Panc1 (cell line): ENCODE measurements around the gene LMAN2L. TPM values are rescaled to one million over a fixed set of nuclear protein-coding genes. Genes with fewer than 3 reads are reported as not detected.

Experiments
- ATAC-seq: fragments of 200-7000 bp; cut with Tn5 transposase; 2 replicates; pipeline ENCODE4 v1.9.1; 2020; ENCODE audit warnings: mild to moderate bottlenecking, moderate library complexity
- BruUV-seq: library from RNA; stranded (reverse); fragments of 400-500 nt; replicated peaks from 2 replicates; lab custom pipeline; 2021; lab: Mats Ljungman, UMichigan
- CTCF ChIA-PET: fragments of 300-600 bp; sonication (Branson Sonifier 250); formaldehyde crosslinking; loops from one replicate; lab custom pipeline; 2022; ENCODE audit warnings: antibody characterized with exemption; lab: Charles Lee
- POLR2A ChIA-PET: fragments of 300-600 bp; sonication (Branson Sonifier 250); formaldehyde crosslinking; loops from one replicate; lab custom pipeline; 2022; ENCODE audit warnings: antibody characterized with exemption; lab: Charles Lee
- DNase-seq: peaks from one replicate; pipeline ENCODE4 v3.0.0-alpha.2; 2010; ENCODE audit warnings: low read depth, low spot score
- H3K27ac ChIP-seq: 2 replicates; pipeline ENCODE4 v1.5.1; 2011; ENCODE audit warnings: mild to moderate bottlenecking, low read length, inconsistent platforms
- H3K27me3 ChIP-seq: fragments of 200-500 bp; sonication (Bioruptor generic); 2 replicates; pipeline ENCODE4 v1.6.0; 2014; ENCODE audit warnings: low read length, inconsistent platforms; ENCODE audit not compliant: control insufficient read depth, insufficient read depth
- H3K36me3 ChIP-seq: fragments of 200-500 bp; sonication (Bioruptor generic); 2 replicates; pipeline ENCODE4 v1.5.1; 2014; ENCODE audit warnings: inconsistent platforms, mild to moderate bottlenecking, low read length, moderate library complexity; ENCODE audit not compliant: control insufficient read depth, insufficient read depth
- H3K4me1 ChIP-seq: 2 replicates; pipeline ENCODE4 v1.5.1; 2011; ENCODE audit warnings: inconsistent platforms, mild to moderate bottlenecking, low read length, moderate library complexity; ENCODE audit not compliant: control insufficient read depth, insufficient read depth
- H3K4me3 ChIP-seq, 2 experiments: 2 replicates each; pipeline ENCODE4 v1.5.1; 2011 to 2012; ENCODE audit warnings: low read depth in 2 of 2, low read length in 2 of 2, mild to moderate bottlenecking in 2 of 2, inconsistent platforms in 1 of 2, moderate library complexity in 1 of 2
- H3K9me3 ChIP-seq: fragments of 200-500 bp; sonication (Bioruptor generic); 2 replicates; pipeline ENCODE4 v1.5.1; 2014; ENCODE audit warnings: low read depth, mild to moderate bottlenecking, inconsistent platforms, low read length, moderate library complexity; ENCODE audit not compliant: control insufficient read depth, insufficient read depth
- POLR2AphosphoS5 ChIP-seq: IDR thresholded peaks from 2 replicates; pipeline ENCODE4 v1.6.1; 2012; ENCODE audit warnings: mild to moderate bottlenecking, low read depth, low read length, moderate library complexity
- SIN3A ChIP-seq: IDR thresholded peaks from 2 replicates; pipeline ENCODE4 v1.6.1; 2012; ENCODE audit warnings: low read depth, mild to moderate bottlenecking, low read length, moderate library complexity, borderline replicate concordance; ENCODE audit not compliant: insufficient read depth
- TCF7L2 ChIP-seq: IDR thresholded peaks from 2 replicates; pipeline ENCODE4 v1.6.1; 2011; ENCODE audit warnings: mild to moderate bottlenecking, low read depth, low read length, inconsistent platforms
- in situ Hi-C: cut with HindIII; loops from 2 replicates; pipeline ENCODE4 v1.10.0; 2016; ENCODE audit warnings: low sequenced_read_pairs, low pct_unique_long_range_greater_than_20kb
- intact Hi-C: fragments of 100-400 bp; cut with micrococcal nuclease; formaldehyde crosslinking; loops from one replicate; pipeline ENCODE4 v1.10.0; 2022; ENCODE audit not compliant: unreplicated experiment
- total RNA-seq: library from RNA; stranded (reverse); gene quantifications from one replicate; pipeline ENCODE4 v1.2.1, GENCODE V29; 2021; ENCODE audit not compliant: unreplicated experiment
- TF ChIP-seq, protein P1 (sequence below): fragments of 450-650 bp; IDR thresholded peaks from 2 replicates; pipeline ENCODE4 v1.5.1; 2017; ENCODE audit warnings: mild to moderate bottlenecking
- TF ChIP-seq, protein P2 (sequence below), 2 experiments: IDR thresholded peaks; 2 replicates each; pipeline ENCODE4 v1.6.1; 2011 to 2012; ENCODE audit warnings: low read depth in 2 of 2, control low read depth in 1 of 2, low read length in 1 of 2, mild to moderate bottlenecking in 1 of 2, moderate library complexity in 1 of 2; ENCODE audit not compliant: insufficient read depth in 1 of 2

The LMAN2L gene
- total RNA-seq, 1 experiment from 2014 or later = 31.5 TPM

DNA sequence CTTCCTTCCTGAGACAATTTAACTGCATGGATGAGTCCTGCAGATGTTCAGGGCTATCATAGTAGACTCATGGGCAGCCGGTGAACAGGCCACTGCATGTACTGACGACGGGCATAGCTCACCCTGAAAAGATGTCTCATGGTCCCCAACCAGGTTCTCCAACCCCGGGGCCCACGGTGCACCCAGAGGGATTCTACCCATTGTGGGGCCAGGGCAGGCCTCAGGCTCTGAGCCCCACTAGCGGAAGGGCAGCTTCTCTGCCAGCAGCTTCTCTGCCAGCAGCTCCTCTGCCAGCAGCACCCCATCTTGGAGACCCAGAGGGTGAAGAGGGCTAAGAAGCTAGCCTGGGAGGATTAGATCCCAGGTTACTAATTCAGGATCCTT lies 17.6 kb upstream of the LMAN2L start:
- no peaks in the 10 kb centered on the region for H3K36me3 ChIP-seq
- no peak for DNase-seq
- POLR2A ChIA-PET = interaction anchor here (0.5 kb wide), 1 partner anchor 46 kb away, joined by 6 read pairs; no protein-coding TSS in a partner anchor
- no peak overlapping the region for H3K27ac ChIP-seq
- CTCF ChIA-PET = interaction anchor here (0.6 kb wide), 1 partner anchor 203 kb away, joined by 3 read pairs; no protein-coding TSS in a partner anchor
- no peak for ATAC-seq
- H3K27me3 ChIP-seq = no peaks in the 10 kb centered on the region
- in situ Hi-C loops = no loop called here
- no peak overlapping the region for H3K4me3 ChIP-seq
- H3K4me1 ChIP-seq = peaks cover 10% of the 10 kb centered on the region
- TF ChIP-seq POLR2AphosphoS5 (no peak), TCF7L2 (no peak), SIN3A (no peak)
- TF ChIP-seq, protein P1, sequence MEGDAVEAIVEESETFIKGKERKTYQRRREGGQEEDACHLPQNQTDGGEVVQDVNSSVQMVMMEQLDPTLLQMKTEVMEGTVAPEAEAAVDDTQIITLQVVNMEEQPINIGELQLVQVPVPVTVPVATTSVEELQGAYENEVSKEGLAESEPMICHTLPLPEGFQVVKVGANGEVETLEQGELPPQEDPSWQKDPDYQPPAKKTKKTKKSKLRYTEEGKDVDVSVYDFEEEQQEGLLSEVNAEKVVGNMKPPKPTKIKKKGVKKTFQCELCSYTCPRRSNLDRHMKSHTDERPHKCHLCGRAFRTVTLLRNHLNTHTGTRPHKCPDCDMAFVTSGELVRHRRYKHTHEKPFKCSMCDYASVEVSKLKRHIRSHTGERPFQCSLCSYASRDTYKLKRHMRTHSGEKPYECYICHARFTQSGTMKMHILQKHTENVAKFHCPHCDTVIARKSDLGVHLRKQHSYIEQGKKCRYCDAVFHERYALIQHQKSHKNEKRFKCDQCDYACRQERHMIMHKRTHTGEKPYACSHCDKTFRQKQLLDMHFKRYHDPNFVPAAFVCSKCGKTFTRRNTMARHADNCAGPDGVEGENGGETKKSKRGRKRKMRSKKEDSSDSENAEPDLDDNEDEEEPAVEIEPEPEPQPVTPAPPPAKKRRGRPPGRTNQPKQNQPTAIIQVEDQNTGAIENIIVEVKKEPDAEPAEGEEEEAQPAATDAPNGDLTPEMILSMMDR = no peak
- TF ChIP-seq, protein P2, sequence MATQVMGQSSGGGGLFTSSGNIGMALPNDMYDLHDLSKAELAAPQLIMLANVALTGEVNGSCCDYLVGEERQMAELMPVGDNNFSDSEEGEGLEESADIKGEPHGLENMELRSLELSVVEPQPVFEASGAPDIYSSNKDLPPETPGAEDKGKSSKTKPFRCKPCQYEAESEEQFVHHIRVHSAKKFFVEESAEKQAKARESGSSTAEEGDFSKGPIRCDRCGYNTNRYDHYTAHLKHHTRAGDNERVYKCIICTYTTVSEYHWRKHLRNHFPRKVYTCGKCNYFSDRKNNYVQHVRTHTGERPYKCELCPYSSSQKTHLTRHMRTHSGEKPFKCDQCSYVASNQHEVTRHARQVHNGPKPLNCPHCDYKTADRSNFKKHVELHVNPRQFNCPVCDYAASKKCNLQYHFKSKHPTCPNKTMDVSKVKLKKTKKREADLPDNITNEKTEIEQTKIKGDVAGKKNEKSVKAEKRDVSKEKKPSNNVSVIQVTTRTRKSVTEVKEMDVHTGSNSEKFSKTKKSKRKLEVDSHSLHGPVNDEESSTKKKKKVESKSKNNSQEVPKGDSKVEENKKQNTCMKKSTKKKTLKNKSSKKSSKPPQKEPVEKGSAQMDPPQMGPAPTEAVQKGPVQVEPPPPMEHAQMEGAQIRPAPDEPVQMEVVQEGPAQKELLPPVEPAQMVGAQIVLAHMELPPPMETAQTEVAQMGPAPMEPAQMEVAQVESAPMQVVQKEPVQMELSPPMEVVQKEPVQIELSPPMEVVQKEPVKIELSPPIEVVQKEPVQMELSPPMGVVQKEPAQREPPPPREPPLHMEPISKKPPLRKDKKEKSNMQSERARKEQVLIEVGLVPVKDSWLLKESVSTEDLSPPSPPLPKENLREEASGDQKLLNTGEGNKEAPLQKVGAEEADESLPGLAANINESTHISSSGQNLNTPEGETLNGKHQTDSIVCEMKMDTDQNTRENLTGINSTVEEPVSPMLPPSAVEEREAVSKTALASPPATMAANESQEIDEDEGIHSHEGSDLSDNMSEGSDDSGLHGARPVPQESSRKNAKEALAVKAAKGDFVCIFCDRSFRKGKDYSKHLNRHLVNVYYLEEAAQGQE (IDR thresholded peaks at IDR 0.05; ENCODE audit: insufficient read depth in 1 of 2, low read depth in 2 of 2, low read length in 1 of 2) = no peak
- intact Hi-C loops = no loop called here
- no TSS peak for BruUV-seq
- no peaks in the 10 kb centered on the region for H3K9me3 ChIP-seq

DNA sequence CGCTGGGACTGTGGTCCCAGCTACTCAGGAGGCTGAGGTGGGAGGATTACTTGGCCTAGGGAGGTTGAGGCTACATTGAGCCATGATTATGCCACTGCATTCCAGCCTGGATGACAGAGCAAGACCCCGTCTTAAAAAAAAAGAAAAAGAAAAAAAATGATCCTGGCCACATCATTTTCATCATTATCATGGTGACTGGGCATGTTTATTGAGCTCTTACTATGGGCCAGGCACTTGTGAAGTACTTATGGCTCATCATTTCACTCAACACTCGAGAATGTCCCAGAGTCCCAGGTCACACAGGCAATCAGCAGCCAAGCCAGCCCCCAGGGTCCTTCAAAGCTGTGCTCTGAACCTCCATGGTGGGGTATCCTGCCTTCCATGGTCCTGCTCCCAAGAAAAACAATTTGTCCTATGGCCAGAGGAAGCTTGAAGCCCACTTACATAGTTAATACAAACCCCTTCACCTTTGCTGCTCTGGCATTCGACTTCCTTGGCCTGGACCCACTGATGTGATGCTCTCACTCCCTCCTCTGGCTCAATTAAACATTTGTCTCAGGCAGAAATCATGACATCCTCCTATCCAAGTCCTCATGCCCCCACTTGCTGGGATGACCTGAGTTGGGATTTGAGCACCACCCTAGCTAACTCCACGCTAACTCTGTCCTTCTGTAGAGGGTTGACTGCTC lies 17.1 kb upstream of the LMAN2L start:
- no peak overlapping the region for H3K4me3 ChIP-seq
- no peak for DNase-seq
- no peaks in the 10 kb centered on the region for H3K9me3 ChIP-seq
- CTCF ChIA-PET = interaction anchor here (0.6 to 0.7 kb wide), 2 partner anchors 15 to 203 kb away, joined by 3 read pairs; no protein-coding TSS in a partner anchor
- no peak for ATAC-seq
- no peak for TF ChIP-seq TCF7L2
- no peak for TF ChIP-seq POLR2AphosphoS5
- no peak for TF ChIP-seq SIN3A
- H3K27ac ChIP-seq = no peak overlapping the region
- no peaks in the 10 kb centered on the region for H3K27me3 ChIP-seq
- POLR2A ChIA-PET = no interaction called here
- no peaks in the 10 kb centered on the region for H3K36me3 ChIP-seq
- intact Hi-C loops (no loop called here), in situ Hi-C loops (no loop called here)
- no TSS peak for BruUV-seq
- peaks cover 10% of the 10 kb centered on the region for H3K4me1 ChIP-seq

- no peak for ATAC-seq
- in situ Hi-C loops = no loop called here
- no peaks in the 10 kb centered on the region for H3K9me3 ChIP-seq
- ChIA-PET CTCF (no interaction called here), POLR2A (no interaction called here)
- no peak overlapping the region for H3K4me3 ChIP-seq
- H3K27me3 ChIP-seq = no peaks in the 10 kb centered on the region
- H3K27ac ChIP-seq = no peak overlapping the region
- H3K36me3 ChIP-seq = no peaks in the 10 kb centered on the region
- intact Hi-C loops = no loop called here
- no peak for DNase-seq
- TF ChIP-seq POLR2AphosphoS5 (no peak), TCF7L2 (no peak), SIN3A (no peak)
- TF ChIP-seq, protein P1 = no peak
- TF ChIP-seq, protein P2 (IDR thresholded peaks at IDR 0.05; ENCODE audit: insufficient read depth in 1 of 2, low read depth in 2 of 2, low read length in 1 of 2) = no peak
- no TSS peak for BruUV-seq
- H3K4me1 ChIP-seq = peaks cover 4% of the 10 kb centered on the region; the same call in 1 of the 2 replicates
These were observed 14.5 kb upstream of the LMAN2L start for GRCh38 chr2:96754317-96754716.
